Activated naive CD4-positive, alpha-beta T cell (primary cell): Measurements from ENCODE around the gene CKLF.

Source experiments
- DNase-seq, 4 experiments: peaks; one replicate each; lab custom pipeline; 2025; lab: John Stamatoyannopoulos, UW

The CKLF gene

DNA sequence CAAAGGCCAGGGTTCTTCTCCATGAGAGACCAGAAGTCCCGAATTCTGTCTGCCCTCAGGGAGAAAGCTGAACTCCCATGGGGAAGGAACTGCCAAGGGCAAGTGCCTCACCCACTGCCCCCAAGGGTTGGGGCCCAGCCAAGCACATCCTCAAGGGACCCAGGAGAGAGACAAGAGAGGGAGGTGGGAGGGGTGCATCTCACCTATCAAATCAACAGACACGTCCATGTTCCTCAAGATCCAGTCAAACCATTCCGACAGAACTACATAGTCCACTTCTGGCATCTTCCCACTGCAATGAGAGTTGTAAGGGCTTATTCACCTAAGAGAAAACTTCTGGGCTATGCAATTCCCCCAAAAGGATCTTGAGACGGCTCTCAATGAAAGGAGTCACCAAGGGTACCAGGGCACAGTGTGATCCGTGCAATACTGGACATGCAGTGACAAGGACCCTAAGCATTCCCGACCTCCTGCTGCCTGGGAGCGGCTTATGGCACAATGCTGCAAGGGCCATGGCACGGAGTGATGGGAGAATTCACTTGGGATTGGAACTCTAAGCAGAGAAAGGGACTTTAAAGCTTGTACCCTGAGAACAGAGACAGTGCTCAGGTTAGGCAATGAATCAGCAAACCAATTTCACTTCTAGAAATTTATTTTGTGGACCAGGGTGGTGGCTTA, 34.7 kb upstream of the CKLF start:
- DNase-seq = no peak

DNA sequence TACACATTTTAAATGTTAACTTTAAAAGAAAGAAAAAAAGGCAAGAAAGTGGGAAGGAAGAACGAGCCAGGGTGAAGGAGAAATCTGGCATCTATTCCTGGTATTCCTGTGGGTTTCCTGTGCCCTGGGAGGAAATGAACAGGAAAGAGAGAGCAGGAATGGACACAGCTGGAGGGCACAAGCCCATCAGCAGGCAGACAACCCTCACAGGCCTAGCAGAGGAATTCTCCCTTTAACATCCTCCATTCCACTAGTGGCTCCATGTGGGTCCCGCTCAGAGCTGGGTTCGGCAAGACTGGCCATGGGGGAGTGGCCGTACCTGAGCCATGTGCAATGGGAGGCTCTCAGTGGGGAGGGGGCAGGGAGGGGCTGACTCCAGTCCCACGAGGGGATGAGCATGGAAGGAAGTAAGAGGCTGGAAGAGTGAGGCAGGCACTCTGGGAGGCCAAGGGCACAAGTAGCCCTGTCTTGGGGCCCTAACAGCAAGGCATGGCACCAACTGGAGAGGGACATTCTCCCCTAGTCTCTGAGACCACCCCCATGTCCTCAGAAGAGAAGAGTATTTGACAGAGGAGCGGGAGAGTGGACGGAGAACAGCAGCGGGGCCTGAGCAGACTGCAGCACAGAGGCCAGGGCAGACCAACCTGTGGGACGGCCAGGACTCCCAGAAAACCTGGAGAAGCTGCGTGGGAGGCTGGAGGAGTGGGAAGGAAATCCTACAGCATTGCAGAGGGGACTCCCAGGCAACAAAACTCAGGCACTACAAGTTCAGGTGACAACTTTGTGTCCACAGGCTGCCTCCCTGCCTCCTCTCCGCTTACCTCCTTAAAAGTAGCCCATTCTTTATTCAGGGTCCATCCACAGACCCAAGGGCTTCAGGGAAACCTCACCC, 32.6 kb upstream of the CKLF start:
- no peak for DNase-seq

DNA sequence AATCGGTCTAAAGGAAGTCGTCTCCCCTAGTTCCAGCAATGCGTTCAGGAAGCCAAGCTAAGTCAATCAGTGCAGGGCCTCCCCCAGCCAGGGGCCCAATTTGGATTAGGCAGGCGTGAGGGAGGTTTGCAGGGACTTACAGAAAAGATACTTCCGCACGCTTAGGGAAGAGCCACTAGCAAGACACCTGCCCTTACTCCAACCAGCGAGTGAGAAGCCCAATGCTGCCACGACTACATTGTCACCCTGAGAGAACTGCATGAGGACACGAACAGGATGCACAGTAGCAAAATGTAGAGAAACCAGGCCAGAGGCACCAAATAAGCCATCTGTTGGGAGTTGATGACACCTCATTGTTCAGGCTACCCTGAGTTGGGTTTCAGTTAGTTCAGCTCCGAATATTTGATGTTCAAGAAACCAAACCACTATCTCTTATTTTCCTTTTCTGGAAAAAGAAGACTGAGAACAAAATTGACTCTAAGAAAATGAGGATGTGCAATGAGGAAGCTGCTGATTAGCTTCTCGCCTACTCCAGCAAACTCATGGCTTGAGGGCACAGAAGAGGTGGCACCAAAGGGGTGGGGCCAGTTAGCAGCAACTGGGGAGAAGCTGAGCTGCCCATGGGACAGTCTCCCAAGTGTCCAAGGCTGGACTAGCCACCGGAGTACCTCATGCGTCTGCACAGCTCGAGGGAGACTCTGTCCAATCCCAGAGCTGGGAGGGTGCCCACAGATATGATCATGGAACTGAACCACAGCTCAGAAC, 31.8 kb upstream of the CKLF start:
- no peak for DNase-seq

DNA sequence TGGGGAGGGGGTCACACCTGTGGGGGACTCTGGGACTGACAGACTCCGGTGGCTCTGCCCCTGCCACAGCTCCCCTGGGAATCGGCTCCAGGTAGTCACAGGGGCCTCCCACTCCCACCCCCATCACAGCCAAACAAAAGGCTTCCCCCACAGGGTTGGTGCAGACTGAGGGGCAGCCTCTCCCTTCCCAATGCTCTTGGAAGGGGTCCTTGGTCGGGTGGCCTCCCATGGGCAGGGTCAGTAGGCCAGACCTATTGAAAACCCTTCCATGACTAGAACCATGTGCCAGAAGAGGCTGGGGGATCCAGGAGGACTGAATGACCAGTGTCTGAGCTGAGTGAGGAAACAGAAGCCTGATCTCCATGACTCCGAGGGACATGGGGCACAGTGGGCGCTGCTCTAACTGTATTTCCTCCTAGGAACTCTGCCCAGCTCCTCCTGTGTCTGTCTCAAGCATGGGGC, 31.1 kb upstream of the CKLF start:
- no peak for DNase-seq

DNA sequence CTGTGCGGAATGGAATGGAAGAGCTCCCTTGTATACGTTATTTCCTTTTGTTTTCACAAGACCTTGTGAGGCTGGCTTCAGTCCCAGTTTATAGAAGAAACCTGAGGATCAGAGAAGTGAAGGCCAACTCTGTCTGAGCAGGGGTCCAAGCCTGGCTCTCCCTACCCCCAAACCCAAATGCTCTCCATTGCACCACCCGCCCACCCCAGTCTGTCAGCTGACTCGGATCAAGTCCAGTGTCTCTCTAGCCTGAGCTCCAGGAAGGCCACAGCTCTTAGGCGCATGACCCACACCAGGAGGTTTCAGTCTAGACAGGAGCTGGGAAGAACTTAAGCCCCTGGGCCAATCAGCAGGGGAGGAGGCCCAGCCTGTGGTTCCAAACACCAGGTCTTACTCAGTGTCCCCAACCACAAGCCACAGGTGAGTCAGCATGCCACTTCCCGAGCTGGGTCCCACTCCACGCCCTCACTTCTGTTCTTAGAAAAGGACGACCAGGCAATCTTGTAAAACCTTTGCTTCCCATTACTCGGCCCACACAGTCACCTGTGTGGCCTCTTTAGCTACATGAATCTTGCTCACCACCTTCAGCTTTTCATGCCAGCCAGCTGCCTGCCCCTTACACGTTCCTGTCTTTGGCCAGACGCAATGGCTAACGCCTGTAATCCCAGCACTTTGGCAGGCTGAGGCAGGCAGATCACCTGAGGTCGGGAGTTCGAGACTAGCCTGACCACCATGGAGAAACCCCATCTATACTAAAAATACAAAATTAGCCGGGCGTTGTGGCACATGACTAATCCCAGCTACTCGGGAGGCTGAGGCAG, 30.2 kb upstream of the CKLF start:
- DNase-seq = peak in 3 of 4 experiments; percentile 46 to 60 (median 55)

DNA sequence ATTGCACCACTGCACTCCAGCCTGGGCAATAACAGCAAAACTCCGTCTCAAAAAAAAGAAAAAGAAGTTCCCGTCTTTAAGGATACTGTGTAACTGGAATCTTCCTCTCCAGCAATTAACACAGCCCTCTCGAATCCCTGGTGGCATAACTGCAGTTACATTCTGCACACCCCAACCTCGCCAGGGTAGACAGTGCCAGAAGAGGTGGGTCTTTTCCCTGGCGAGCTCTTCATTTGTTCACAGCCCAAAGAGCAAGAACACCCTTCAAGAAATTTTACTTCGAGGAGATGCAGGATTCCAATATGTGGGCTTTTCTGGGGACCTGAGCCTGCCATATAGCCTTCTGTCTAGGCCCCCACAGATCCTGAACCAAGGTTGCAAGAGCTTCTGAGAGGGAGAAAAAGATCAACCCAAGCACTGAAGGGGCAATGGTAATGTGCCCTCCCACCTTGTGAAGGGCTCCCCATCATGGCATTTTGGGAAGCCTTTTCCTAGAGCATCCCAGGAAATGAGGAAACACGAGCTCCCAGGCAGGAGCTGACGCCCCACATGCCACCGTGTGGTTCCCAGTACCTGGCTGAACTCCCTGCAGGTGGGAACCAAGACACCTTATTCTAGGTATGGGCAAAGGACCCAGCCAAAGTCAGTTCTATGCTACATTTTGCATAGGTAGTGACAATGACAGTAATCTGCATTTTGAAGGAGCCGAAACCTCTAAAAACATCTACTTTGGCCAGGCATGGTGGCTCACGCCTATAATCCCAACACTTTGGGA, 29.4 kb upstream of the CKLF start:
- no peak for DNase-seq

DNA sequence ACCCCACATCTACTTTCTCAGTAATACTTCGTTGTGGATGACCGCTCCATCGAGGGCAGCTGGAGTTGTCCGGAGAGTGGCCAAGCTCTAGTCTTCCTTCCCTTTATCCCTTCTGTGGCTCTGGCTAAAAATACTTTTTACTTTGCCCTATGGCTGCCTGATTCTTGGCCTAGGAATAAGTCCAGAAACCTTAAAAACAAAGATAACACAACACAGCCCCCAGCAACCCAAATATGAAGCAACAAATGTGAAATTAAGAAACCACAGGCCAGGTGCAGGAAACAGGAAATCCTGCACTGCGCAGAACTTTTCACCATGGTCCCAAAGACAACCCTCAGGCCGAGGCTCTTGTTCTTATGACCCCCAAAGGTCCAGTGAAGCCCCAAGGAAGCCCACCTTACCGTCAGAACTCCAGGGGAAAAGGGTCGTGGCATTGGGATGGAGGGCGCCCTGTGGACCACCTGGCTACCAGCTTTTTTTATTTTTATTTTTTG, 28.5 kb upstream of the CKLF start:
- no peak for DNase-seq

DNA sequence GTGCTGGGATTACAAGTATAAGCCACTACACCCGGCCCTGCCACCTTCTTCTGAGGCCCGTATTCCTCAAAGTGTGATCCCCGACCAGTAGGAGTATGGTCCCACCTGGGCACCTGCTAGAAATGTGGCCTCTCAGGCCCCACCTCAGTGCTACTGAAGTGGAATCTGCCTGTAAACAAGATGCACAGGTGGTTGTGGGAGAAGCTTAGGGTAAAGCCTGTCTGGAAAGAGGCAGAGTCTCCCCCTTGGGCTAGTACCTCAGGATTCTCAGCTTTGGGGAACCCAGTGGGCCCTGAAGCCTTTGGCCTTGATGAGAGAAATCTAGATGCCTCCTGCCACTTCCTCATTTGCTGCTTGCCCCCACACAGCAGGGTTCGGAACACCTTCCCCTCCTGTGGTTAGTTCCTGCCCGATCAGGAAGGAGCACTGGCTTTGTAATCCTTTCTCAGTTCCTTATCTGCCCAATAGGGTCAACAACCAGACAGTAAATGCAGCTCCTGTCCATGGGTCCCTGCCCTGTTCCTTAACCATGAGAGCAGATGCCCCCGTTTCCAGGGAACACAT, 27.7 kb upstream of the CKLF start:
- DNase-seq = no peak

DNA sequence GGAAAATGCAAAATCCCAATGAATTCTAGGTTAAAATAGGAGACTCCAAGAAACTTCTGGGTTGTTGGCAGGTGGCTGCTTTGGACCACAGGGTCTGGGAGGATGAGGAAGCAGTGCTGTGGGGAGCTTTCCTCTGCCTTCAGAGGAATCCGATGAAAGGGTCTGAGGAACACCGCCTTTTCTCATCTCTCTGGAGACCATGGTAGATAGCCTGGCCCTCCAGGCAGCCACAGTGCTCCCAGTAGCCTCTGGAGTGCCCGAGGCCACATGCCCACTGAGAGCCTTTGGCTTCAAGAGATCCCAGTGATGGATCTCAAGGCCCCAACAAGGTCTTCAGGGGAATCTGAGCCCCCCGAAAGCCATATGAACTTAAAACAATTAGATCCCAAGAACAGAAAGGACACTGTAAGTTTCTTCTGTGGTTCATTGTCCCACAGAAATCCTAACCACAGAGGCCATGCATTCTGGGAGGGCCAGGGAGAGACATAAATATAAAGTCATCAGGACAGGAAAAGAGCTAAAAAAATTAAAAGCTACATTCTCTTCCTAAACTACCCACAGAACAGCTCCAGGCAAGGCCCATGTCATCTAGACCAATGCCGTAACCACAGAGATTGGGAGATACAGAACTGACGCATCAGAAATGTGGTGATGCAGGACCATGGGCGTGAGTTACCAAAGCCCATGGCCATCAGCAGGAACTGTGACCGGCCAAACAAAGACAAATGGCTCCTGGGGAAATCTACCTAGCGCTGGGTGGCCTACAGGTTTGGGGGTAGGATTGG, 26.8 kb upstream of the CKLF start:
- no peak for DNase-seq

DNA sequence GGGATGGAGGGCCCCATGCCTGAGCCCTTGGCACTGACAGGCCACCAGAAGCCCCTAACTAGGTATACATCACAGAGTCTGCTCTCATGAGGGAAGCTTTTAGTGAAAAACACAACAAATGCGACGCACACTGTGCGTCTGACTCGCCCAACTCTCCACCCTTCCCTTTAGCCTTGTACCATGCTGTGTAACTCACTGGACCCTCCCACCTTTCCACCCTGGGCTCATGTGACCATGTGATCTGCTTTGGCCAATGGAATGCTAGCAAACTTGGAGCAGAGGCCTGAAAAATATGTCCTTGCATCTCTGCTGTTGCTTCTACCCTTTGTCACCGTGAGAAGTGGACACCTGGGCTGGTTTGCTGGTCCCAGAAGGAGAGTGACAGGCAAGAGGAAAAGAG, 24.1 kb upstream of the CKLF start:
- no peak for DNase-seq

DNA sequence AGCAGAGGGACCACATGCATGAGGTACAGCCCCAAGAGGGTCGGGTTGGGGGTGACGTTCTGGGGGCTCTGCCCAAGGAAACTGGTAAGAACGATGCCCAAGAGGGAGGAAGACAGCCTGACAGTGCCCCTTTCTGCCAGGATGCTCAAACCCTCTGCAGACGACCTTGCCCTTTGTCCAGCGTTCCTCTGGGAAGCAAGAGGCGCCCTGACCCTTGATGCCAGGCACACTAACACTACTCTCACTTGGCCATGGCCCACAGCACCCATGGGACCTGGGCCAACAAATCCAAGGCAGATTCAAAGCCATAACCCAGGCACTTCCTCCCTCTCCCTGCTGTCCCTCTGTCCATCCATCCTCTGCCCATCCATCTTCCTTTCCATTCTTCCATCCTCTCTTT, 22.9 kb upstream of the CKLF start:
- DNase-seq = no peak

DNA sequence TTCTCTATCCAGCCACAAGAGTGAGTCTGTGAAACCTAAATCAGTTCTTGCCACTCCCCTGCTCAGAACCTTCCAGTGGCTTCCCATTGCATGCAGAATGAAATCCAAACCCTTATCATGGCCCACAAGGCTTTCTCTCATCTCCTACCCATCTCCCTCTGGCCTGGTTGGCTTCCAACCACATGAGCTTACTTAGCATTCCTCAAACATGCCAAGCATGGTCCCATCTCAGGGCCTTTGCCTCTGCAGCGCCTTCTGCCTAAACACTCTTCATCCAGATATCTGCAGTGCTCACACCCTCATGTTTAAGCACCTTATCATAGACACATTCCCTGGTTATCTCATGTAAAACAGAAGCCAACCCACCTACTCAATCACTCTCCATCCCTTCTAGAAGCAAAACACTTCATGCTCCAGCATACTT, 18.0 kb upstream of the CKLF start:
- DNase-seq = no peak

DNA sequence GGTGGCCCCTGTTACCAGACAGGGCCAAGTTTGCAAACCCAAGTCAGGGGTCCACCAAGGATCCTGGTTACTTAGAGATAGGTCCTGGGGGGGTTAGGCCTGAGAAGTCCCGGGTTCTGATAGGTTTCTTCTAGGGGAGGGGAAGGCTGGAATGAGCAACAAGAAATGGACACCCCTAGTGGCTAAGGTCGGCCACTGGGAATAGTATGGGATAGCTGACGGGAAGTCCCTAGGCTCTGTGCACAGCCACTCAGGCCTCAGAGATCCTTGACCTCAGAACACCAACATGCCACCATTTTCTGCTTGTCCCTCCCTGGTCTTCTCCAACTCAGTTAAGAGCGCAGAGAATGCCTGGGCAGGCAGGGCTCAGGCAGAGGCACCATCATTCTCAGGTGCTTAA, 15.9 kb upstream of the CKLF start:
- no peak for DNase-seq

DNA sequence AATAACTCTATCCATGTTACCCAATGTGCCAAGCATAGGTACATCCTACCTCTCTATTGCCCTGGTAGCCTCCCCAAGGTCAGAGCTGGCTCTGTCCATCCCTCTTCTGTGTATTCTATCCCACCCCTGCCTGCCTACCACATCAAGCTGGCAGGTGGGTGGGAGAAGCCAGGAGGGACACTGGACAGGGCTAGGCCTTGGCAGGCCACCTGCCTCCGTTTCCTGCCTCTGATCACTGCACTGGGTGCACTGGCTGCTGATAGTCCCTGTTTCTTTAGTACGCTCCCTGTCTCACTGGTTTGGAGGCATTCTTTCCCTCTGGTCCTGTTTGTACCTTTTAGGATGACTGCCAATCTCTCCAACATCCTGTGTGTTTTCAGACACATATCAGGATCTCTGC, 15.1 kb upstream of the CKLF start:
- no peak for DNase-seq

DNA sequence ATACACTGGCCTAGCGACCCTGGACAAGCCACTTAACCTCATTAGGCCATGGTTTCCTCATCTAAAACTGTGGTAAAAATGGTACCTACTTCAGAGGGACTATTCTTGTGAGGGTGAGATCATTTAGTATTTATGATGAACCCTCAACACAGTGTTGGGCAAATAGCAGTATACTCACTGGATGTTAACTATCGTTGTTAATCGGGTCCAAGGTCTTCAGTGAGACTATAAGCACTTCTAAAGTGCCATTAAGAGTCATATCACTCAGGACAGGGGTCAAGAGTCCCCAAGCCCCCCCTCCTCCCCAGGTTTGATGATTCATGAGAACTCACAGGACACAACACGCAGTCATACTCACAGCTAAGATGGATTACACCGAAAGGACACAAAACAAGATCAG, 13.5 kb upstream of the CKLF start:
- no peak for DNase-seq

DNA sequence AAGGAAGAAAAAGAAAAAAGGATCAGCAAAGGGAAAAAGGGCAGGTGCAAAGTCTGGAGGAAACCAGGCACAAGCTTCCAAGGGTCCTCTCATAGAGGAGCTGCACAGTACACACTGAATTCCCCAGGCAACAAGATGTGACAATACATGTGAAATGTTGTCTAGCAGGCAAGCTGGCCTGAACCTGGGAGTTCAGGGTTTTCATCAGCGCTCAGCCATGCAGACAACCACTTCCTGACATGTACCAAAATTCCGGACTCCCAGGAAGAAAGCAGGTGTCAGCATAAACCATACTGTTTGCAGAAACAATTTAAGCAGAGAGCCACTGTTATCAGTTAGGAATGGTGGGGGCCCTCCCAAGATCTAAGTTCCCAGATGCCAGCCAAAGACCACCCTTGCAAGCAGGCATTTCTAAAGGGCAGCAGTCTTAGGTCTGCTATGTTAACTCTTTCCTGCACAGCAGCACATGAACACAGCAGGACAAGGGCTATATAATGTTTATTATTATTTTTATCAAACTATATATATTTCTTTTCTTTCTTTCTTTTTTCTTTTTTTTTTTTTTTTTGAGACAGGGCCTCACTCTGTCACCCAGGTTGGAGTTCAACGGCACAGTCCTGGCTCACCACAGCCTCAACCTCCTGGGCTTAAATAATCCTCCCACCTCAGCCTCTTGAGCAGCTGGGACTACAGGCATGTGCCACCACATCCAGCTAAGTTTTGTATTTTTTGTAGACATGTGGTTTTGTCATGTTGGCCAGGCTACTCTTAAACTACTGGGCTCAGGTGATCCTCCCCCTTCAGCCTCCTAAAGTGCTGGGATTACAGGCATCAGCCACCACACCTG, 12.5 kb upstream of the CKLF start:
- no peak for DNase-seq

DNA sequence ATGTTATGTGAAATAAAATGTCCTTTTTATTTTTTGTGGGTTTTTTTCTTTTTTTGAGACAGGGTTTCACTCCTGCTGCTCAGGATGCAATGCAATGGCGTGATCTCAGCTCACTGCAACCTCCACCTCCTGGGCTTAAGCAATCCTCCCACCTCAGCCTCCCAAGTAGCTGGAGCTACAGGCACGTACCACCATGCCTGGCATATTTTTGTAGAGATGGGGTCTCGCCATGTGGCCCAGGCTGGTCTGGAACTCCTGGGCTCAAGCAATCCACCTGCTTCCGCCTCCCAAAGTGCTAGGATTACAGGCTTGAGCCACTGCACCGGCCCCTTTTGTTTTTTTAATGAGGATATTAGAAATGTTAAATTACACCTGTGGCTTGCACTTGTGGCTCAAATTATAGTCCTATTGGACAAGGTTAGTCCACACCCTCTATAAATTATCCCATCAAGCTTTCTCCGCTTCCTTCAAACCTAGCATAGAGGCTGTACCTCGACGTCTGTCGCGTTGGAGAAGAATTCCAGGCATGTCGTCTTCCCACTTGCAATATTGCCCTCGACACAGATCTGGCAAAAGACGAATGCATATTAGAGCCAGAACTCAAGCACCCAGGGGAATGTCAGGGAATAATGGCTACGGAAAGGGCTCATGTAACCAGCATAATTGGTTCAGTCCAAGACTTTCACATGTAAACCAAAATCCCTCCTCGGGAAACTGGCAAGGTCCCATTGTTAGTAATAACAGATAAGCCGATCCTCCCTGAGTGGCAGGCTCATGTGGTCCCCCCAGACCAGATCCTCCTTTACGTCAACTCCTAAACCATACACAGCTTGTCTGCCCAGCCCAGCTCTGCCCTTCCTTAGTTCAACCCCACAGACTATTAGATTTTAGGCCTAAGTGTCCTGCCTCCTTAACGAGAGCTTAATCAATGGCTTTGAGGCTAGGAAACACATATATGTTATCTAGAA, 10.7 kb upstream of the CKLF start:
- DNase-seq = no peak

DNA sequence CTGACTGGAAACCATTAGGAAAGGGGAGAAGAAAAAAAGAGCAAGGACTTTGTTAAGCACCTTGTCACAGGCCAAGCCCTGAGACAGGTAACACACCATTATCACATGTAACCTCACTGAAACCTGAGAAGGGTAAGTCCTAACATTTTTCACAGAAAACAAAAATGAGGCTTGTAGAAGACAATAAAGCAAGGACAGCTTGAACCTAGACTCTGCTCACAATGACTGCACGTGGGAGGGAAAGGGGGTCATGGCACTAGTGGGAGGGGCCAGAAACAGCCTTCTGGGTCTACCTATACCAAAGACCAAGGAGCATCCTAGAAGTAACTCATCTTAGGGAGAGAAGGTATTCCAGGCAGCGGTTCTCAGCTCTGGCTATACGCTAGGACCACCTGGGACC, 10.0 kb upstream of the CKLF start:
- DNase-seq = no peak
